HG02973 (cell line): ENCODE data around the gene FBXW9.
"Not testable (repeated sequence)": the region's sequence is repeated elsewhere in the genome, so short reads cannot be mapped to it uniquely, and the experiment has no call there.

Experiments used
- ATAC-seq: cut with Tn5 transposase; IDR thresholded peaks from one replicate; pipeline ENCODE4 v1.9.1; 2021; ENCODE audit warnings: moderate library complexity; ENCODE audit not compliant: unreplicated experiment

Gene FBXW9

DNA sequence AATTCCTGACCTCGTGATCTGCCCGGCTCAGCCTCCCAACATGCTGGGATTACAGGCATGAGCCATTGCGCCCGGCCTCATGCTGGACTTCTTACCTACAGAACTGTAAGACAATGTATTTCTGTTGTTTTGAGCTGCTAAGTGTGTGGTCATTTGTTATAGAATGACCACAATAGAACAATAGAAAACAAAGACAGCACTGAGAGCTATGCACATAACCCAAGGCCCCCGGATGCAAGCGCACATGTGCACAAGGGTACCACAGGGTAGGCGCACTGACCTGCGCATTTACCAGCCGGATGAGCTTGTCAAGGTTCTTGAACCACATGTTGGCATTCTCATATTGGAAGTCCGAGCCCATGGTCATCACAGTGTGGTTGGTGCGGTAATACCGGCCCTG, 35.5 kb downstream of the FBXW9 start:
- no peak for ATAC-seq

DNA sequence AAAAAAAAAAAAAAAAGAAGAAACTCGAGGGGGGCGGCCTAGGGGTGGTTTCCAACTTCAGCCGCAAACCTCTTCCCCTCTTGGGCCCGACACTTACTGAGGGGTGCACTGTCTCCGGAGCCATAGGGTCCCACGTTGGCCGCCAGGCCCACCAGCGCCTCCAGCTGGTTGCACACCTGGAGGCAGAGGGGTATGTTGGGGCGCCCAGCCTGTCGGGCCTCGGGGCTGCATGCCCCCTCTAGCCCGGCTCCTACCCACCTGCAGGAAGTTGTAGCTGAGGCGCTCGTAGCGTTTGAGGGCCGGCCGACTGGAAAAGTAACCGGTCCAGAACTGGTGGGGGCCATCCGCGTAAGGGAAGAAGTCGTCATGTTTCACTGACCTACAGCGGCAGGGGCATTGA, 38.5 kb downstream of the FBXW9 start:
- ATAC-seq: no peak

DNA sequence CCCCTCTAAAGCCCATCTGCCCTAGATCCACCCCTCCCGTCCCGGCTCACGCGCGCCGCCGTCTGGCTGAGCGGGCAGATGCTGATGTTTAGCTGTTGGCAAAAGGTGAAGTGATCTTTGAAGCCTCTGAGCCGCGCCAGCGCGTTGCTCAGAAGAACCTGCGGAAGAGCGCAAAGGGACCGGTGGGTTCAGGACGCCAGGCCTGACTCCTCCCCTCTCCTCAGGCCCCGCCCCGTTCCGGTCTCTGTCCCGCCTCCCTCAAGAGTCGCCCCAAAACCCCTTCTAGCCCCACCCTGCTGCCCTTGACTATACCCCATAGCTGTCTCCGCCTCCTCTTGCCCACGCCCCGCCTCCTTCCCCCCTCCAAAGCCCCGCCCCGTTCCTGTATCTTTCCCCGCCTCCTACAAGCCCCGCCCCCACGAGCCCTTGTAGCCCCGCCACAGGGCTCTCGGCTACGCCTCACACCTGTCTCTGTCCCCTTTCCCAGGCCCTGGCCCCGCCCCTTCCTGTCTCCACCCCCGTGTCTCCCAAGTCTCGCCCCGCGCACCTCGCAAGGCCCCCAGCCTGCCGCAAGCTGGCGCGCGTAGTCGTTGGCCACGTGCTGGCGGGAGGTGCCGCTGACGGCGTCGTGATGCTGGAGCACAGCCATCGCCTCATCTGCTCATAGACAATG, 39.4 kb downstream of the FBXW9 start:
- ATAC-seq: no peak

GRCh38 chr19:12655546-12655945, 40.9 kb downstream of the FBXW9 start:
- no peak for ATAC-seq

- ATAC-seq: no peak
Measured at GRCh38 chr19:12652219-12652618, 44.2 kb downstream of the FBXW9 start.

- no peak for ATAC-seq
Measured at GRCh38 chr19:12649941-12650340, 46.5 kb downstream of the FBXW9 start.

DNA sequence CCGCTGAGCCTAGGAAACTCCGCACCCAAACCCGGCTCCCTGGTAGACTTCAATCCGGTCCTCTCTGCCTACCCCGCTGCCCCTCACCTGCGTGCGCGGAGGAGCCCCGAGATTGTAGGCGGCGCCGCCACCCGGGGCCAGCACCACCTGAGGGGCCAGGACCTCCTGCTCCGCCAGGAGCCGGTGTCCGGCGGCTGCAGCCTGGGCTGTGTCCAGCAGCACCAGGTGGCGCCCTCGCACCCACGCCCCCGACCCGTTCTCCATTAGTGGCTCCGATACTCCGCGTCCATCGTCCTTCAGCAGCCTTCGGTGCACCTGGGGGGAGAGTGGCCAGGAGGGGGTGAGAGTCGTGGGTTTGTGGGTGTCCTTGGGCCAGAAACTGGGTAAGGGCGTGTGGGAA, 48.3 kb downstream of the FBXW9 start:
- no peak for ATAC-seq

GRCh38 chr19:12647490-12648071, 48.9 kb downstream of the FBXW9 start:
- ATAC-seq: no peak

GRCh38 chr19:12647047-12647446, 49.4 kb downstream of the FBXW9 start:
- no peak for ATAC-seq

DNA sequence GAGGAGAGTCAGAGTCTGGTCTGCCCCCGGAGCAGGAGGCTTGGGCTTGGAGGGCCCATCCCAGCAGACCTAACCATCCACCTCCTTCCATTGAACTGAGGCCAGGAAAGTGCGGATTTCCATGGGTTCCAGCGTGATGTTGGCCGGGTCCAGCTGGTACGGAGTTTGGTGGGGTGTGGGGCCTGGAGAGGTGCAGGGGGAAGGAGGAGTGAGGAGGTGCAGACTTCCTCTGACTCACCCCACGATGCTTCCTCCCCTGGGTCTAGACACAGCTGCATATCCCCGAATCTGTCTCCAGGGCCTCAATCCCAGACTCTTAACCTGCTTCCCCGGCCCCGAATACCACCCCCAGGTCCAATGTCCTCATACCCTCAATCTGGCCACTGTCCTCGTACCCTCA, 49.9 kb downstream of the FBXW9 start:
- no peak for ATAC-seq

DNA sequence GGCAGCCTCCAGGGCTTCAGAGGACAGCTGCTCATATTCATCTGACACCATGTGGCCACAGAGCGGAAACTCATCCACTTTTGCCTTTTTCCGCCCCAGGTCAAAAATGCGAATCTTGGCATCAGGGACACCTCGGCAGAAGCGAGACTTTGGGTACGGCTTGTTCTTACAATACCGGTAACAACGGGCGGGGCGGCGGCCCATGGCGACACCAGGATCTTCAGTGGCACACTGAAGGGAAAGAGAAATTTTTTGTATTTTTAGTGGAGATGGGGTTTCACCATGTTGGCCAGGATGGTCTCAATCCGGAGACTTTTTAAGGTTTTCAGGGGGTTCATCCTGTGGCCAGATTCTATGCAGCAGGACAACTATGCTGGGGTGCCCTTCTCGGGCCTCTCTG, 52.7 kb downstream of the FBXW9 start:
- not testable (repeated sequence) for ATAC-seq

- no peak for ATAC-seq
Measured at GRCh38 chr19:12642506-12642905, 53.9 kb downstream of the FBXW9 start.

GRCh38 chr19:12641456-12641855, 55.0 kb downstream of the FBXW9 start:
- no peak for ATAC-seq

DNA sequence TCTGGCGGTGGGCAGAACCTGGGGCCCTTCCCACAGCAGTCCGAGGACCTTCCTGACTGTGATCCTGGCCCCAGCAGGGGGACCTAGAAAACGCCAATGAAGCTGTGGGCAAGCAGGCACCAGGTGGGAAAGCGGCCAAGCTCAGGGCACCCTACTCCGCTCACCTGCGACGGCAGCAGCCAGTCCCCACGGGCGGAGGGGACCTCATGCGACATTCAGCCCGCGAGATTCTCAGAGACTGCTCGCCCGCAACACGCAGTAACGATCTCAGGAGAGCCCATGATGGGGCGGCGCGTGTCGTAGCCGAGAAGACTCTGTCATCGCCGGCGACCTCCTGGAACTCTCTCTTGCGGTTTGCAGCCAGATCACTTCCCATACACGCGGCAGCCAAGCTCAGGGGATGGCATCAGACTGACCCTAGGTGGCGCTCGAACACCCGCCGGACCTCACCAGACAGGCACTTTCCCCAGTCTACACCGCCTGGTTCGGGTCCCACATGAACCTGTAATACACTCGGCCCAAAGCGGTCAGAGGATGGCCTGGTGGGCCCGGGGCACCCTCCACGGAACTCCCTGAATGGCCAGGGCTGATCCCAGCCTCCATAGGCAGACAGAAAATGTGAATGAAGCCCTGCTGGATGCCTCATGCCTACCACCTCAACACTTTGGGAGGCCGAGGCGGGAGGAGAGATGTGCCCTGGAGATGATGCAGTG, 56.4 kb downstream of the FBXW9 start:
- ATAC-seq: no peak
